HG02885 (cell line): ENCODE measurements around the gene GDPD5.

Source experiments
- ATAC-seq: cut with Tn5 transposase; IDR thresholded peaks from one replicate; pipeline ENCODE4 v1.9.1; 2021; ENCODE audit warnings: mild to moderate bottlenecking; ENCODE audit not compliant: unreplicated experiment, poor library complexity

Gene GDPD5

DNA sequence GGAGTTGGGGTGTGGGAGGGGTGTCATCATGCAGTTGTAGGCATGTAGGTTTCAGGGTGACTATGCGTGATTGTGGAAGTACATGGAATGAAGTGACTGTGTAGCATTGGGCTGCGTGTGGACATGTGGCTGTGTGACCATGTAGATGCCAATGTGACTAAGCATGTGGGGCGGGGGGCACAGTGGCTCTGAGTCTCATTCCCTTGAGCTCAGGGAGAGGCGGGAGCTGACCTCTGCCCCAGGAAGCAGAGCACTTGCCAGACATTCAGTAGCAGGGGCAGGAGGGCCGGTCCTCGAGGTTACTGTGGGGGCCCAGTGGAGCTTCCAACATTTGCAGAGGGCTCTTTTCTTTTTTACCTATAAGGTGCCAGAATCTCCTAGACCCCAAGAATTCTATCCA, 92.3 kb downstream of the GDPD5 start:
- ATAC-seq = no peak

DNA sequence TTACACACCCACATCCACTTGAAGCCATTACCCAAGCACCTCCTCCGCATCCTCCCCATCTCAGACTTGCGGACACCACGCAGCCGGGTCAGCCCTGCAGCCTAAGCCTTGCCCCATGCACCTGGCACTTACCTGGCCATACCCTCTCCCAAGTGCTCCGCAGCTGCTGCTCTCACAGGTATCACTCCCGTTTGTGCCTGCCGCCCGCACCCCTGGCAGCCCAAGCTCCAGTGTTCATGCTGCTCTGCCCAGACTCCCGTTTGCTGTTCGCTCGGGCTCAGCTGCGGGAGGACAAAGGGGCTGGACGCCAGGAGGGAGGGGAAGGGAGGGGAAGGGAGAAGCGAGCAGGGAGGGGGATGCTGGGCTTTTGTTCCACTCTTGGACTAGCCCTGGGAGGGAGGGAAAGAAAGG, 92.8 kb downstream of the GDPD5 start, which contains the start of gene KLHL35:
KLHL35 (minus strand) TSS at position 293 of the 411 bp plus-strand sequence. CDS start 2,574 bp downstream, outside the sequence.
- no peak for ATAC-seq

DNA sequence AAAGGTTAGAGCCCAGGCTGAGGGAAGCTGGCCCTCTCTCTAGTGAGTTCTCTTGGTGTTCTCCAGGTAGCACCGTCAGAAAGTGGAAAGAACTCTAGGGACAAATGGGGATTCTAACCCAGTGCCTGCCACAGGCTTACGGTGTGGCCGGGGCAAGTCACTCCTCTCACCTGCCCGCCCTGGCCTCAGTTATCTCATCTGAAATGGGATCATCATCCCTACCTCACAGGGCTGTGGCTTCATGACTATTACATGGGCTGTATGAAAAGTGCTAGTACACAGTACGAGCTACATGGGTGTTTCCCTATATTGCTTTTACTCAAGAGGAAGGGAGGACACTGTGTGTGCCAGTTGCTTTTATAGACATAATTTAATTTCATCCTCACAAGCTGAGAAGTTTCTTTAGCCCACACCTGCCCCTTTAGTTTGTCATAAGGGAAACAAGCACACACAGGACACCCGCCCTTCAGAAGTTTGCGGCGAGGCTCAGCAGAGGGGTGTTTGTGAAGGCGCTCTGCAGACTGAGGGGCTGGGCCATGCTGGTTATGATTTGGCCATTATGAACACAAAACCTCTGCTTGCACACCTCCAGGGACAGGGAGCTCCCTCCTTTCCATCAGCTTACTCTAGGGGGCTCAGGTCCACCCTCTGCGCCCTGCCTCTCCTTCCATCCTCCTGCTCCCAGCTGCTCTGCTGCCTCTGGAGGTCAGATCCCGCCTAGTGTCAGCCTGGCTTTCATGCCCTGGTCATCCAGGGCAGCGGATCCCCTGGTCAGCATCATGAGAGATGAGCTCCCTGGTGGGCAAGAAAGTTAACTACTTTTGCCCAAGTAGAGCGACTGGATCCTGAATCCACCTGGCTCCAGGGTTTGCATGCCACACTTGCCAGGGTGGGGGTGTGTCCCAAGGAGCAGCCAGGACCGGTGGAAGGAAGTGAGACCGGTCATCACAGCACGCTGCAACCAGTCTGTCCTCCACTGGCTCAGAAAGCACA, 93.9 kb downstream of the GDPD5 start:
- ATAC-seq = no peak

DNA sequence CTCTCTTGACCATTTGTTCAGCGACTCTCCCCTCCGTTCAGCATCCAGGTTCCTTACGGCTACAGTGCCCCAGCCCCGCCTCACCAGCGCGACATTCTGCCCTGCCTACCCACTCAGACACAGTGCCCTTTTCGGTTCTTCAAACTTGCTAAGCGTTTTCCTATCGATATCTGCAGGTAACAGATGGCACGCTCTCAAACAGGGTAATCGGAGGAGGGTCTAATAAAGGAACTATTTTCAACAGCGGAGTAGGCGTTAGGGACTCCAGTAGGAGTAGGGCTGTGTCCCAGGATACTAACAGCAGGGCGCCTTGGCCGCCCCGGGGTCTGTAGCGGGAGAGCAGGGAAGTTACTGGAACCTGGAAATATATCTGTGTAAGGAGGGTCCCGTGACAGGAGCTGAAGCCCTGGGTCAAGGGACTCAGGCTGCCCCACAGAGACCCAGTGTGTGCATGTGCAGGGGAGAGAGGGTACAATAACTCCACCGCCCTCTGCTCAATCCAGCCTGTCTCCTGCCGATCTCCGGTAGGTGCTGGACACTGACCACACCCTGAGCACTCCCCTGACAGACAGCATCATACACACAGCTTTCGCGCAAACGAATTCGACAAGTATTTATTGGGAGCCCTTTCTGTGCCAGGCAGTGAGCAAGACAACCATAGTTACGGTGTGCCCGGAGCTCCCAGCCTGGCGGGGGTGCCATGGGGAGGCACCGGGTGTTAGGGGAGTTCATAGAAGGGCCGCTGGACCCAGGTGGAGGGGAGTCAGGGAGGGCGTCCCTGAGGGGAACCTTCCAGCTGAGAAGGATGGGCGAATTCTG, 94.8 kb downstream of the GDPD5 start:
- no peak for ATAC-seq

DNA sequence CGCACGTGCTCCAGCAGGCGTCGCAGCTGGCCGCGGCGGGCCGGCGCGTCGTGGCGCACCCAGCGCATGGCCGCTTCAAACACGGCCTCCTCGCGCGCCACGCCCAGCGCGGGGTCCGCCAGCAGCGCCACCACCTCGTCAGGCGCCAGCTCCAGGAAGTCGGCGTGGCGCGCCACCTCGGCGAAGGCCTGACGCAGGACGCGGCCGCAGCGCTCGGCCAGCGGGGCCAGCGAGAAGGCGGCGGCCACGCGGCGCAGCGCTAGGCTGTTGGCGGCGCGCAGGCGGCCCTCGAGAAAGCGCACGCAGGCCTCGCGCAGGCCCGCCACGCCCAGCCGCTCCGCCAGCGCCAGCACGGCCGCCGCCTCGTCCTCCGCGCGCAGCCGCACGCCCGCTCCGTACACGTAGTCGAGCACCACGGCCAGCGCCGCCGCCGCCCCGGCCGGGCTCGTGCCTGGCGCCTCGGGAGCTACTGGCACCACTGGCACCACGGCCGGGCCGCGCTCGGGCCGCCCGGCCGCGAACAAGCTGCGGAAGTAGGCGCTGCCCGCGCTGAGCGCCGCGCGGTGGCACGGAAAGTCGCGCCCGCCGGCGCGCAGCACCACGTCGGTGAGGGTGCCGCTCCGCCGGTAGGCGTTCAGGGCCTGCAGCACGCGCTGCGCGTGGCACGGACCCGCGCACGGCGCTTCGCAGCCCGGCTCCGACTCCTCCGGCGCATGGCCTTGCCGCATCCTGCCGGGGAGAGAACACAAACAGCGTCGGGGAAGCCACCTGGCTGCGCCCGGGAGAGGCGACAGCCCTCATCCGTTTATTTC, 95.6 kb downstream of the GDPD5 start:
- ATAC-seq = peak; percentile 65

DNA sequence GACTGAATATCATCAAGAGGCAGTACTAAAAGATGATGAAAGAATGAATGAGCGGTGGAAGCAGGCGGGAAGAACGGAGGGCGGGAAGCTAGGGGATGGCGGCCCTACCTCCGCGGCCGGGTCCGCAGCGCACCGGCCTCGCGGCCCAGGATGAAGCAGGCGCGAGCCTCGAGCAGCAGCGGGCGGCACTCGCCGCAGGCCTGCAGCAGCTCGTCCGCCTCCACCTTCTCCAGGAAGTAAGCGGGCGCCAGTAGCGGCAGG, 96.2 kb downstream of the GDPD5 start:
- no peak for ATAC-seq

DNA sequence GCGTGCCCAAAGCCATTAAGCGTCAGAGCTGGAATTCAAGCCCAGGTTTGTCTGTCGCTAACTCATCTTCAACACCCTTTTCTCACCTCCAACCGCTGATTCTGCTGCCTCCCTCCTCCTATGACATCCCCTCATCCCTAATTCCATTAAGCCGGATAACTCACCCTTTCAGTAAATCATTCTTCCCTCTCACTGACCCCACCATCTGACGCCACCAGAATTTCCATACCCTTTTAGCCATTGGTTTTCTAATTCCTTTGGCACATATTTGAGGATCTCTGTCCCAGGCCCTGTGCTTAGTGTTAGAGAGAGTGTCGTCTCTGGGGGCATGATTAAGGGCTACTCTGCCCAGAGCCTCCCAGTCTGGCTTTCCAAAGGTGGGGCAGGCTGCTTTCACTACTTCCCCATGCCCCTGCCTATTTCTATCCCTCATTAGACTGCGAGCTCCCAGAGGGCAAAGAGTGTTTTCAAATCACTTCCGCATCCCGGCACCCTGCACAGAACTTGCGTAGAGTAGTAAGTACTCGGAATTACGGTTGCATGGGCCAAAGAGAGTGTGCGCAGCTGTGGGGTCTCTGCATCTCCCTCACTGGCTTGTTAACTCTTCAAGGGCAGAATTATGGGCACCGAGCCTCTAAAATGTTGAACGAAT, 96.6 kb downstream of the GDPD5 start:
- no peak for ATAC-seq

DNA sequence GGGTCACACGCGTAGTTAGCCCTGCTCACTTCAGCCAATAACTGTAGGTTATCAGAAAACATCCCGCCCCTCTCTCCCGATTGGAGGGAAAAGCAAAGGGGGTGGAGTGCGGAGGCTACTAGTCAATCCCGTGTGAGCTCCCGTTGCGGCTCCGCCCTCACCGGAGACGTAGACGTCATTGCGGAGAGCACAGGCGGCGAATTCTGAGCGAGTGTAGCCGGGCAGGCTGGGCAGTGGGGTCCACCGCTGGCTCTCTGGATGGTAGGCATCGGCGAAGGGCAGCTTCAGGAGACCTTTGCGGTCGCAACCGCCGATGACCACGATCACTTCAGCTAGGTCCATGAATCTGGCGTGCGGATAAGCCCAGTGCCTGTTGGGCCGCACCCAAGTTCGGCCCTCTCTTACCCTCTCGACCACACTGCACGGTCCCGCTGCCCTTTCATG, 97.4 kb downstream of the GDPD5 start:
- no peak for ATAC-seq

DNA sequence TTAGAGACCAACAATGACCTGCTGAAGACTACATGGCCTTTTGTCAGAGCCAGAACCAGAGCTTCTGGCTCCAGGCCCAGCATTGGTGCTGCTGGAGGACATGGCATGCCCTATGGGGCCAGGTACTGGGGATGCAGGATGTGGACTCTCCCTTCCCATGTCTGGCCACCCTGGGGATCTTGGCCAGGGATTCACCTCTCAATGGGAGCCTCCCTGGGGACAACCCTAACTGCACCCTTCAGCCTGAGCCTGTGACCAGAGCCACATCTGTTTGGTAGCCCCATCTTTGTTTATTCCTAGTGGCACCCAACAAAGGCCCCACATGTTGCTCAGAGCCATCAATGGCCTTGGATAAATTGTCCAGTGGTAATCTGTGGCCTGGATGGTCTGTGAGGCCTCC, 98.6 kb downstream of the GDPD5 start:
- no peak for ATAC-seq

DNA sequence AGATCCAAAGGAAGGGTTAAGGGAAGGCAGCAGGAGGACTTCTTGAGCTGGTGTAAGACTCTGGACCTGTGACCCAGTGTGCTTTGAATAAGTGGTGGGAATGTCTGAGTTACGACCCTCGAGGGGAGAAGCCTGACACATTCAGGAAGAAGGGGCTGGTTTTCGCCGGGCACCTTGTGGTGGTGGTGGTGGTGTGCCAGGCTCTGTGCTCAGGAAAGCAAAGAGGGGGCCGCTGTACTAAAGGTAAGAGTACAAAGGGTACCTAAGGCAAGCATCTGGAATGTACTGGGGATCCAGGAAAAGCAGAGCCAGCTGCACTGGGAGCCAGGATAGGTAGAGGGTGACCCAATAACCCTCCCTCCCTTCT, 99.0 kb downstream of the GDPD5 start:
- no peak for ATAC-seq

DNA sequence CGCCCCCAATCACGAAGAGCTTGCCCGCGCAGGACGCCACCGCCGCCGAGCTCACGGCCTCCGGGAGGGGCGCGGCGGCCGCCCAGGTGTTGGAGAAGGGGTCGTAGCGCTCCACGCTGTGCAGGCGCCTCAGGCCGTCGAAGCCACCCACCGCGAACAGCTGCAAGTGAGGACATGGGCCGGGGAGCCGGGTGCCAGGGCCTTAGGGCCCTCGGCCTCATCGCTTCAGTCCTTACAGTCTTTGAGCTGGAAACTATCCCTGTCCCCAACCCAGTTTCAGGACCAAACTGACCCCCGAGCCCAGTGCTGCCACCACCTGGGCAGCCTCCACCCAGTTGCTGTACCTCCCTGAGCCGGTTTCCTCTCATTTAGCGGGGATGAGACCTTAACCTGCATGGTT, 100.3 kb downstream of the GDPD5 start:
- ATAC-seq = no peak

DNA sequence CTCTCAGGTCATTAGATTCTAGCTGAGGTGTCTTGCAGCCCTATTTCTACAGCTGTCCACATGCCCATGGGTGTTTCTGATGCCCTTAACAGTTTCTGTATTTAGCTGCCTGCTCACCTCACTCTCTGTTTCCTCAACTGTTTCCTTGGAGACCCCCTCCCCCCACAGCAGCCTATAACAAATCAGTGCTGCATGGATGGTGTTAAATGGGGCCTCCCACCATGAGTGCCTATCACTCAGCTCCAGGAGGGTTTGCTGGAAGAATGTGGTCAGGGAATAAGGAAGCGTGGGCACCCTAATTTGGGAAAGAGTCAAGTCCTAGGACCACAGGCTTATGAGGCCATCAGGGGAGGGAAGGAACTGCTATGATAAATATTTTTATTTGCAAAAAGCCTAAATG, 101.3 kb downstream of the GDPD5 start:
- no peak for ATAC-seq

DNA sequence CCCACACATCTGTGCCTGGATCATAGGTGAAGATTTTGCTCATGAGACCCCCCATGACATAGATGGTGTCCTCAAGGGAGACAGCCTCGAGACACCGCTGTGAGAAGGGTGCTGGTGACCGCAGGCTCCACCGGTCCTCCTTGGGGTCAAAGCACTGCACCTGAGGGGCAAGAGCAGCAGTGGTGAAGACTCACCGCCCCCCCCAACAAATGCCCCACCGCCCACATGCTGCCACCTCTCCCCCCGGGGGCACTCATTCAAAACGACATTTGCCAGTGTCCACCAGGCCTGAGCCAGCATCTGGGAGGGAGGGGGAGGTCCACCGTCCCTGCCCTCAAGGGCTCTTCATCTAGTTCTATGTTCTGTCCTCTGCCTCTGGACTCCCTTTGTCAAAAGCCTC, 102.0 kb downstream of the GDPD5 start:
- no peak for ATAC-seq

DNA sequence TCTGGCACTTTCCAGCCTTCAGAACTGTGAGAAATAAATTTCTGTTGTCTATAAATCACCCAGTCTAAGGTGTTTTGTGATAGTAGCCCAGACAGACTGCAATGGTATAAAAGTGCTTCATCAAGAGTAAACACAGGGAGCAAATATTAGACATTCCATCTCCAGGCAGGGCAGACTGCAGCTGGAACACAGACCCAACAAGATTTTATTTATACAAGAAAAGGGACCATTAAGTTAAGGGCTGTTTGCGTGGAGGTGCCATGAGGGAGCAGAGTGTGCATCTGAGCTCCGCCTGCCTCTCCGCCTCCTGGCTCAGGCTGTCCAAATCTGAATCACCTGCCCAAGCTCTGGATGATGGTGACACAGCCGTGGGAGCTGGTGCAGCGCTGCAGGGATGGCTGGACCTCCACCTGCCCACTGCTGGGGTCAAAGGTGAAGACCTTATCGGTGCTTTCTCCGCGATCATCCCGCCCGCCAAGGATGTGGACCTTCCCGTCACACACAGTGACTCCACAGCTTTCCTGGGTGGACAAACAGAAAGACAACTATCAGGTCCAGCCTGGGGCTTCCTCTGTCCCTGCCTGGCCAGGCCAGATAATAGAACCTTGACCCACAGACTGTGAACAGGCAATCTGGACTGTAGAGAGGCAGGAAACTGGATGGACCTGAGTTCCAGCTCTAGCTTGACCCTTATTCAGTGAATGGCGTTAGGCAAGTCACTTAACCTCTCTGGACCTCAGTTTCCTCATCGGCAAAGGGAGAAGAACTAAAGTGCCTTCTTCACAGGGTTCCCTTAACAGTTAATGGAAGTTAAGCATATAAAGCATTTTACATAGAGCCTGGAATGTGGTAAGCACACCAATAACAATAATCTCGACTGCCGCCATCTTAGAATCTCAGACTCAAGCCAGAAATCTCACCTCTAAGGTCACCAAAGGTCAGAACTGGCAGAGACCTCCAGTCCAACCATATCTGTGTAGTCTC, 103.2 kb downstream of the GDPD5 start:
- ATAC-seq = no peak

DNA sequence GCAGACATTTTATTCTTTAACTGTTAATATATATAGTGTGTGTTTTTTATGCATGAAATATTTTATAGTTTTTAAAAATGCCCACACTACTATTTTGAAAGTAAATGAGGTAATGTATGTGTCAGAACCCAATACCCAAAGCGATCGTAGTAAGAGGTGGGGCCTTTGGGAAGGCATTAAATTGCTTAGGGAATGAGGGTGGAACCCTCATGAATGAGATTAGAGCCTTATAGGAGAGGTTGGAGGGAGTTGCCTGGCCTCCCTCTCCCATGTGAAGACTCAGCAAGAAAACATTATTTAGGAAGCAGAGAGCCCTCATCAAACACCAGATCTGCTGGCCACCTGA, 103.9 kb downstream of the GDPD5 start:
- ATAC-seq = no peak

DNA sequence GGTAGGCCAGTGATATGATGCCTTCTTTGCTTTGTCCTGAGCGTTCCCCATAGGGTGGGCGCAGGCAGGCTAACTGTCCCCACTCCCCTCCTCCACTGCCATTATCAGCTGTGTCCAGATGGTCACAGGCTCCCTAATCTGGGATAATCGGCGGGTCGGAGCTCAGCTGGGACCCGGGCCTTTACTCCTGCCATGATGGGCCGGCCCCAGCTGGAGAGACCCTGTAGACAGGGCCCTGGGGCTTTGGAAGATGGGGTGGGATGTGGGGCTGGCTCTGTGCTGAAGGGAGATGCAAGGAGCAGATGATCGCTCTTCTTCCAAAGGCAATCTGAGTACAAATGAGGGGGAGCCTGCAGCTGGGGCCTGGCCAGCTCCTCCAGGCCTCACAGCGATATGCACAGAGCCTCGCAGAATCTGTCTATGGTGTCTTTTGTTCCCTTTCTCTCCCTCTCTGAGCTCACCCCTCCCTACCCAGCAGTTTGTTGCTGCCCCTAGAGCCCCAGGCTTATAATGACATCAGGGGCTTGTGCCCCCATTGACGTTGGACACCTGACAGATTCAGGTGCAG, 104.6 kb downstream of the GDPD5 start:
- ATAC-seq = no peak

DNA sequence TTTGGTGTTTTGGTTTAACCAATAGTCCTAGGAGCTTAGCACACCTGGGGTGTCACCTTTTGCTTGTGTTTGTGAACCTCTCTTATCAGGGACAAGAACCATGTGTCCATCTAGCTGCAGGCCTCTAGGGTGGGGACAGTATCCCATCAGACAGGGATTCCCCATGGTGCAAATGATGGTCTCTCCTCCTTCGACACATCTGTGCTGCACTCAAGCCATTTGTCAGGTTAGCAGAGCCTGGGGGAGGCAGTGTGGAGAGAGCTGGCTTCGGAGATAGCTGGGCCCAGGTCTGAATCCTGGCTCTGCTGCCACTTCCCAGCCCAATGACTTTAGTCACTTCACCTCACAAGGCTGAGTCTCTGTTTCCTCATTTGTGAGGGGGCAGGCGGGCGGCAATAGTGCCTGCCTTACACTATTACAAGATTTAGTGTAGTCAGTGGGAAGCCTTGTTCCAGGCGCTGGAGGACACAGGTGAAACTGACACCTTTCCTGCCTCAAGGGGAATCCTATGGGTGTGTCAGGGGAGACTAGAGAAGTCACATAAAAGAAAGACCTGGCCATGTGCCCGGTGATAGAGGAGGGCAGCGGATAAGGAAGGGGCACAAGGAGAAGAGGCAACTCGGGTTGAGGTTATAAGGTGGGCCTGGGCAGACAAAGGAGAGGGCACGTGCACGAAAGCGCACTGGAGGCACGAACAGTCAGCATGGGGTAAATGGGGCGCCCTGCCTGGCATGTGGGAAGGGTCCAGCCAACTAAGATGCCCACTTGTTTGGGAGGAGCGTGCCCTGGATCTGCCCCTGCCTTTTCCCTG, 105.3 kb downstream of the GDPD5 start:
- no peak for ATAC-seq

DNA sequence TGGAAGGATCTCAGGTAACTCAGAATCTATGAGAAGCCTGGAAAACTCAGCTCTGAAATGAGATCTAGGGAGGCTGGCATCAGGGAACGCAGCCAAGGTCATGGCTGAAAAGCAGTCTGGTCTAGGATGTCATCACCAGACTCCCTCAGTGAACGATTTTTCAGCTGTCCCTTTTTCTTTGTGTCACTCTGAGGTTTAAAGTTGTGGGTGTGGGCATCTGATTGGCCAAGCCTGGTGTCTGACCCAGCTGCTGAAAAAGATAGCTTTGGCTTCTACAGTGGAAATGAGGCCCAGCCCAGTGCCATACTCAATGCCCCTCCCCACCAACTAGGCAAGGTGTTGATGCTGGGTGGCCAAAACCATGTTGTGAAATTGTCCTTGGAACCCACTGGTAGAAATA, 111.9 kb downstream of the GDPD5 start:
- no peak for ATAC-seq
